B cell (primary cell): ENCODE data around the gene SIGLEC14. TPM values are rescaled to one million over a fixed set of nuclear protein-coding genes. Genes with fewer than 3 reads are reported as not detected.

Experiments
- ATAC-seq: fragments of 200-7000 bp; cut with Tn5 transposase; one replicate; pipeline ENCODE4 v1.10.0; 2021; ENCODE audit warnings: low read depth, mild to moderate bottlenecking, moderate number of reproducible peaks, moderate library complexity
- CTCF ChIA-PET: fragments of 350-600 bp; sonication (Branson Sonifier 250); formaldehyde crosslinking; loops from one replicate; lab custom pipeline; 2021; ENCODE audit warnings: antibody characterized with exemption, inconsistent platforms; lab: Charles Lee
- POLR2A ChIA-PET: fragments of 350-600 bp; sonication (Branson Sonifier 250); formaldehyde crosslinking; loops from one replicate; lab custom pipeline; 2021; ENCODE audit warnings: antibody characterized with exemption; lab: Charles Lee
- DNase-seq: peaks from one replicate; pipeline ENCODE4 v3.0.0; 2013
- H2AFZ ChIP-seq: 2 replicates; pipeline ENCODE4 v1.6.1; 2012; ENCODE audit warnings: mild to moderate bottlenecking, low read depth, low read length; ENCODE audit not compliant: insufficient read depth, poor library complexity, severe bottlenecking
- H3K27ac ChIP-seq, 2 donors: 1 replicate in 1 of 2; 2 replicates in 1 of 2; pipeline ENCODE4 v1.5.1; 2012 to 2013; ENCODE audit warnings: low read length in 2 of 2, mild to moderate bottlenecking in 2 of 2, moderate library complexity in 1 of 2
- H3K27me3 ChIP-seq, 4 experiments: fragments of 200-600 bp in 1 of 4; sonication (generic) in 1 of 4; replicated peaks in 1 of 4; 1 replicate in 2 of 4; 2 replicates in 2 of 4; pipeline versions ENCODE4 v1.6.1 to v1.7.0; 2013 to 2016; ENCODE audit warnings: low read length in 3 of 4, mild to moderate bottlenecking in 2 of 4, mixed read lengths in 1 of 4, moderate library complexity in 1 of 4; ENCODE audit not compliant: insufficient read depth in 4 of 4, control insufficient read depth in 3 of 4; ENCODE audit errors: control extremely low read depth in 1 of 4
- H3K36me3 ChIP-seq, 2 experiments: replicated peaks in 1 of 2; 1 replicate in 1 of 2; 2 replicates in 1 of 2; pipeline versions ENCODE4 v1.6.1 to v1.7.1; 2013; ENCODE audit warnings: low read length in 1 of 2; ENCODE audit not compliant: insufficient read depth in 2 of 2, control insufficient read depth in 1 of 2; ENCODE audit errors: control extremely low read depth in 1 of 2, extremely low read depth in 1 of 2
- H3K4me1 ChIP-seq, 2 donors: fragments of 200-600 bp in 1 of 2; sonication (generic) in 1 of 2; 1 replicate in 1 of 2; 2 replicates in 1 of 2; pipeline versions ENCODE4 v1.5.1 to v1.6.1; 2013 to 2017; ENCODE audit warnings: low read length in 2 of 2; ENCODE audit not compliant: control insufficient read depth in 2 of 2, insufficient read depth in 2 of 2
- H3K4me2 ChIP-seq: replicated peaks from 2 replicates; pipeline ENCODE3; 2012; ENCODE audit warnings: mild to moderate bottlenecking, low read depth, low read length; ENCODE audit not compliant: poor library complexity, severe bottlenecking
- H3K4me3 ChIP-seq, 5 experiments: fragments of 200-600 bp in 1 of 5; sonication (generic) in 1 of 5; 1 replicate in 3 of 5; 2 replicates in 2 of 5; pipeline versions ENCODE4 v1.5.1 to v1.7.0; 2011 to 2016; ENCODE audit warnings: low read length in 4 of 5, mild to moderate bottlenecking in 4 of 5, low read depth in 2 of 5, control low read depth in 1 of 5, moderate library complexity in 1 of 5; ENCODE audit not compliant: insufficient read depth in 1 of 5; ENCODE audit errors: control extremely low read depth in 1 of 5, extremely low read depth in 1 of 5
- H3K79me2 ChIP-seq: fragments of 200-600 bp; sonication (generic); one replicate; pipeline ENCODE4 v1.6.0; 2016; ENCODE audit warnings: low read length; ENCODE audit not compliant: control insufficient read depth, insufficient read depth
- H3K9ac ChIP-seq: fragments of 200-600 bp; sonication (generic); 2 replicates; pipeline ENCODE4 v1.6.1; 2017; ENCODE audit warnings: mild to moderate bottlenecking, low read length, moderate library complexity
- H3K9me3 ChIP-seq, 3 donors: one replicate each; pipeline versions ENCODE4 v1.6.1 to v1.7.1; 2013; ENCODE audit warnings: low read length in 2 of 3; ENCODE audit not compliant: control insufficient read depth in 2 of 3, insufficient read depth in 1 of 3; ENCODE audit errors: control extremely low read depth in 1 of 3
- H4K20me1 ChIP-seq: 2 replicates; pipeline ENCODE4 v1.6.0; 2012; ENCODE audit warnings: mild to moderate bottlenecking, low read length; ENCODE audit not compliant: insufficient read depth, control insufficient read depth, poor library complexity, severe bottlenecking
- H3K27ac Mint-ChIP-seq: one replicate; pipeline ENCODE4 v1.8.0; 2021; ENCODE audit warnings: mixed read lengths
- H3K27me3 Mint-ChIP-seq: one replicate; pipeline ENCODE4 v1.8.0; 2021; ENCODE audit warnings: mixed read lengths
- H3K4me1 Mint-ChIP-seq: one replicate; pipeline ENCODE4 v1.8.0; 2021; ENCODE audit warnings: mixed read lengths
- H3K4me3 Mint-ChIP-seq: one replicate; pipeline ENCODE4 v1.8.0; 2021; ENCODE audit warnings: mixed read lengths
- H3K9me3 Mint-ChIP-seq: one replicate; pipeline ENCODE4 v1.8.0; 2022; ENCODE audit warnings: mixed read lengths; ENCODE audit not compliant: insufficient read depth
- CTCF ChIP-seq: fragments of 200-600 bp; IDR thresholded peaks from one replicate; pipeline ENCODE4 v1.8.0; 2022; ENCODE audit warnings: antibody characterized with exemption, mild to moderate bottlenecking
- EZH2 ChIP-seq: IDR thresholded peaks from 2 replicates; pipeline ENCODE4 v1.6.1; 2012; ENCODE audit warnings: borderline replicate concordance, low read depth, mild to moderate bottlenecking, moderate library complexity, low read length; ENCODE audit not compliant: insufficient read depth, poor library complexity, severe bottlenecking
- WGBS: methylation state at CpG from one replicate; pipeline ENCODE4 v1.1.5; 2013; ENCODE audit warnings: missing lambda C conversion rate; ENCODE audit not compliant: insufficient coverage; 5-methylcytosine and 5-hydroxymethylcytosine counted together
- intact Hi-C: fragments of 100-400 bp; cut with micrococcal nuclease; formaldehyde crosslinking; loops from one replicate; pipeline ENCODE4 v1.10.0; 2022
- polyA plus RNA-seq: library from polyadenylated mRNA; depleted of rRNA; stranded (reverse); fragments of >200 nt; gene quantifications from 2 replicates; pipeline ENCODE4 v1.2.3, GENCODE V29; 2012
- total RNA-seq, 2 donors: library from RNA; stranded (reverse); fragments of 120-200 nt in 1 of 2; gene quantifications; 1 replicate in 1 of 2; 2 replicates in 1 of 2; pipeline versions ENCODE4 v1.2.3 to v1.2.4, GENCODE V29; 2013 to 2022

SIGLEC14 gene
- total and polyA plus RNA-seq, 2 donors (not counting 1 experiment from before 2014, with no cell fraction given): 11.2 to 30.0 TPM

- 40% methylated on average over 22 of the region's 22 CpGs for WGBS
- Histone ChIP-seq H4K20me1 (no peaks in the 10 kb centered on the region), H3K27me3 (peaks cover 0 to 54% (median 26%) of the 10 kb centered on the region in 4 experiments), H3K4me1 (peaks cover 15 to 25% of the 10 kb centered on the region in 2 donors), H2AFZ (peak overlapping the region; percentile 64), H3K9me3 (peaks cover 0 to 11% (median 0%) of the 10 kb centered on the region in 3 donors), H3K4me2 (peak overlapping the region; percentile 91), H3K36me3 (no peaks in the 10 kb centered on the region), H3K27ac (no peak overlapping the region), H3K9ac (no peak overlapping the region), H3K4me3 (no peak overlapping the region), H3K79me2 (no peaks in the 10 kb centered on the region)
- peaks cover 59% of the 10 kb centered on the region for H3K27me3 Mint-ChIP-seq
- no peak overlapping the region for H3K27ac Mint-ChIP-seq
- H3K9me3 Mint-ChIP-seq: peaks cover 3% of the 10 kb centered on the region
- CTCF ChIA-PET: interaction anchor here (1.3 kb wide), 1 partner anchor 31 kb away, joined by 3 read pairs; no protein-coding TSS in a partner anchor
- H3K4me1 Mint-ChIP-seq: peaks cover 20% of the 10 kb centered on the region
- intact Hi-C loops: no loop called here
- POLR2A ChIA-PET: no interaction called here
- H3K4me3 Mint-ChIP-seq: peak overlapping the region; percentile 72
- no peak for TF ChIP-seq CTCF
- TF ChIP-seq EZH2: no peak
- ATAC-seq (no peak), DNase-seq (no peak)
These were observed 41.4 kb upstream of the SIGLEC14 start for GRCh38 chr19:51687791-51688670.

DNA sequence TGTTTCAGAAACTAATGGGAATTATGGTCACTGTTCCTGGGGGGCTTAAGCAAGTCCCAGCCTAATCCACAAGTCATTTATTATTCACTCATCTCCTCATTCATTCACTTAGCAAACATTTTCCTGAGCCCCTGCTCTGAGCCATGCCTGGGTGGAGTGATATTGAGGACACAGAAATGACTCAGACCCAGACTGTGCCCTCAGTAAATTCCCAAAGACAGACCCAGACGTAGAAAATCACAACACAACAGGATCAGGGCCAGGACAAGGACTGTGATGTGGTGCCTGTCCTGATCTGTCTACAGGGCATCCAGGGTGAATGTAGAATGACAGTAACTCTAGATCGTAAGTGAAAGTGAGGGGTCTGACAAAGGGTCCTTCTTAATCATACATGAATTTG lies 39.5 kb upstream of the SIGLEC14 start:
- no CpG with 5 or more reads among the region's 2 CpGs for WGBS
- Histone ChIP-seq H3K4me1 (peaks cover 15 to 22% of the 10 kb centered on the region in 2 donors), H3K4me3 (no peak overlapping the region), H3K9me3 (peaks cover 0 to 11% (median 0%) of the 10 kb centered on the region in 3 donors), H3K36me3 (no peaks in the 10 kb centered on the region), H3K9ac (no peak overlapping the region), H3K79me2 (no peaks in the 10 kb centered on the region), H4K20me1 (no peaks in the 10 kb centered on the region), H3K27ac (no peak overlapping the region), H3K27me3 (peaks cover 0 to 47% (median 26%) of the 10 kb centered on the region in 4 experiments), H3K4me2 (no peak overlapping the region), H2AFZ (no peak overlapping the region)
- POLR2A ChIA-PET: no interaction called here
- peaks cover 53% of the 10 kb centered on the region for H3K27me3 Mint-ChIP-seq
- no peak for DNase-seq
- no peak for TF ChIP-seq EZH2
- no peak for TF ChIP-seq CTCF
- H3K4me3 Mint-ChIP-seq: no peak overlapping the region
- CTCF ChIA-PET: no interaction called here
- peaks cover 3% of the 10 kb centered on the region for H3K9me3 Mint-ChIP-seq
- intact Hi-C loops: no loop called here
- no peak for ATAC-seq
- H3K4me1 Mint-ChIP-seq: peaks cover 19% of the 10 kb centered on the region
- H3K27ac Mint-ChIP-seq: no peak overlapping the region
